Activated CD4-positive, alpha-beta T cell treated with anti-CD3 and anti-CD28 coated beads, Interleukin-2, amount 10 ng/mL, durations not matched to agents 7 days and 5 days (primary cell): ENCODE results near the gene PFN1. TPM values are rescaled to one million over a fixed set of nuclear protein-coding genes. Genes with fewer than 3 reads are reported as not detected.

Experiments used
- CTCF ChIA-PET: fragments of 350-600 bp; sonication (Branson Sonifier 250); formaldehyde crosslinking; loops from one replicate; lab custom pipeline; 2021; ENCODE audit warnings: antibody characterized with exemption; lab: Charles Lee
- POLR2A ChIA-PET: fragments of 350-600 bp; sonication (Branson Sonifier 250); formaldehyde crosslinking; loops from one replicate; lab custom pipeline; 2021; ENCODE audit warnings: antibody characterized with exemption; lab: Charles Lee
- DNase-seq: peaks from one replicate; pipeline ENCODE4 v3.0.0-alpha.2; 2020
- H3K27ac Mint-ChIP-seq: one replicate; pipeline ENCODE4 v1.8.0; 2021; ENCODE audit warnings: mild to moderate bottlenecking, moderate library complexity, mixed read lengths
- H3K27me3 Mint-ChIP-seq: one replicate; pipeline ENCODE4 v1.8.0; 2021; ENCODE audit warnings: mixed read lengths
- H3K36me3 Mint-ChIP-seq: one replicate; pipeline ENCODE4 v1.8.0; 2021; ENCODE audit warnings: low read depth, mixed read lengths
- H3K4me1 Mint-ChIP-seq: one replicate; pipeline ENCODE4 v1.8.0; 2021; ENCODE audit warnings: mixed read lengths
- H3K4me3 Mint-ChIP-seq: one replicate; pipeline ENCODE4 v1.8.0; 2021; ENCODE audit warnings: mild to moderate bottlenecking, moderate library complexity, mixed read lengths
- H3K9me3 Mint-ChIP-seq: one replicate; pipeline ENCODE4 v1.8.0; 2021; ENCODE audit warnings: mixed read lengths
- total RNA-seq, 2 experiments: library from RNA; stranded (reverse); gene quantifications; one replicate each; pipeline ENCODE4 v1.2.3, GENCODE V29; 2021

PFN1 gene
- total RNA-seq, 2 experiments from 2014 or later = 2,428 to 2,438 TPM

GRCh38 chr17:4949321-4950074 lies 1.2 kb upstream of the PFN1 start:
- Mint-ChIP-seq H3K36me3 (peaks cover 33% of the 10 kb centered on the region), H3K27me3 (no peaks in the 10 kb centered on the region), H3K9me3 (no peaks in the 10 kb centered on the region), H3K4me3 (peak overlapping the region; percentile 92), H3K27ac (peak overlapping the region; percentile 93), H3K4me1 (peaks cover 33% of the 10 kb centered on the region)
- DNase-seq = peak; percentile 83
- POLR2A ChIA-PET = interaction anchor here (1.0 to 6.2 kb wide), 3 partner anchors 10 to 18 kb away, joined by 3 to 44 read pairs (median 10); partner anchors contain the start of genes RNF167, SLC25A11 and SPAG7
- CTCF ChIA-PET = interaction anchor here (1.3 kb wide), 1 partner anchor 18 kb away, joined by 3 read pairs; the partner anchor contains the start of gene SPAG7

DNA sequence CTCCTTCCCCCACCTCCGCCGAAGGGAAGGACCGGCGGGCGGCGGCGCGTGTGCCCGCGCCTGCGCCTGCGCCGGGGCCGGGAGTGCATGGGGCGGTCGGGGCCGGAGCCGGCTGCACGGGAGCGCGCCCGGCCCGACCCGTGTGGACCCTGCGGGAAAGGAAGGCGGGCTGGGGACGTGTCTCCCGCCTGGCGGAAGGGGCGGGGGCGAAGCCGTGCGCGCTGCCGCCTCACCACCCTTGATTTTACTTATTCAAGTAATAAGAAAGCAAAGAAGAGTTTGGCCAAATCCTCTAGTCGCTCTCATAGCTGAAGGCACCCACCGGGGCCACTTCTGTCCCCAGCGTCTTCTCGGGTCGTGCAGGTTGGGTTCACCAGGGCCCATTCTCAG lies 596 bp upstream of the PFN1 start:
- no peaks in the 10 kb centered on the region for H3K27me3 Mint-ChIP-seq
- peak; percentile 80 for DNase-seq
- H3K36me3 Mint-ChIP-seq = peaks cover 39% of the 10 kb centered on the region
- H3K9me3 Mint-ChIP-seq = no peaks in the 10 kb centered on the region
- H3K4me1 Mint-ChIP-seq = peaks cover 37% of the 10 kb centered on the region
- ChIA-PET POLR2A (interaction anchor here (1.4 to 6.2 kb wide), 2 partner anchors 9 to 19 kb away, joined by 10 to 44 read pairs; partner anchors contain the start of genes RNF167, SLC25A11 and SPAG7), CTCF (no interaction called here)
- H3K4me3 Mint-ChIP-seq = peak overlapping the region; percentile 92
- peak overlapping the region; percentile 99 for H3K27ac Mint-ChIP-seq

- H3K4me1 Mint-ChIP-seq = peaks cover 47% of the 10 kb centered on the region
- peaks cover 47% of the 10 kb centered on the region for H3K36me3 Mint-ChIP-seq
- peak; percentile 78 for DNase-seq
- peak overlapping the region; percentile 92 for H3K4me3 Mint-ChIP-seq
- CTCF ChIA-PET = interaction anchor here (0.6 to 0.8 kb wide), 2 partner anchors 9 to 20 kb away, joined by 3 read pairs; partner anchors contain the start of gene SPAG7
- POLR2A ChIA-PET = interaction anchor here (1.0 to 6.2 kb wide), 2 partner anchors 14 to 20 kb away, joined by 3 to 44 read pairs; partner anchors contain the start of gene SPAG7
- H3K27me3 Mint-ChIP-seq = no peaks in the 10 kb centered on the region
- H3K9me3 Mint-ChIP-seq = no peaks in the 10 kb centered on the region
- H3K27ac Mint-ChIP-seq = peak overlapping the region; percentile 99
Measured at GRCh38 chr17:4947411-4948165, 742 bp downstream of the PFN1 start.

DNA sequence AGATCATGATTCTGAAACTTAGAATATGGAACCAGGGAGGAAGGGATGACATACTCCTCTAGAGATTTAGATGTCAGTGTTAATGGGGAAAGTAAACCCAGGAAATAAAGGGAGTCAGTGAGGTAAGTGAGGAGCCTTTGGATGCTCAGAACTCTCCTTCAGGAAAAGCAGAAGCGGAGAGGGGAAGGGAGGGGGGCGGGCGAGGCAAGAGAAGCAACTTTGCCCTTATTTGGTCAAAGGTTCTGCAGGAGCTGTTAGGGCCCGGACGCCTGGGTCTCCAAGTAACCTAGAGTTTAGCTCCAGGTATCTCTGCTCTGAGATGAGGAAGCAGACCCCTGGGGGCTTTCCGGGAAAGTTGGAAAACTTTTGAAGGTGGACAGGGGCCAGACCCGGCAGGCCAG lies 1.3 kb downstream of the PFN1 start:
- DNase-seq = no peak
- peaks cover 52% of the 10 kb centered on the region for H3K4me1 Mint-ChIP-seq
- no peaks in the 10 kb centered on the region for H3K9me3 Mint-ChIP-seq
- no peaks in the 10 kb centered on the region for H3K27me3 Mint-ChIP-seq
- peaks cover 52% of the 10 kb centered on the region for H3K36me3 Mint-ChIP-seq
- ChIA-PET CTCF (interaction anchor here (0.6 kb wide), 2 partner anchors 9 to 20 kb away, joined by 3 read pairs; partner anchors contain the start of gene SPAG7), POLR2A (interaction anchor here (1.0 to 6.2 kb wide), 2 partner anchors 15 to 21 kb away, joined by 3 to 44 read pairs; partner anchors contain the start of gene SPAG7)
- peak overlapping the region; percentile 92 for H3K4me3 Mint-ChIP-seq
- peak overlapping the region; percentile 99 for H3K27ac Mint-ChIP-seq

DNA sequence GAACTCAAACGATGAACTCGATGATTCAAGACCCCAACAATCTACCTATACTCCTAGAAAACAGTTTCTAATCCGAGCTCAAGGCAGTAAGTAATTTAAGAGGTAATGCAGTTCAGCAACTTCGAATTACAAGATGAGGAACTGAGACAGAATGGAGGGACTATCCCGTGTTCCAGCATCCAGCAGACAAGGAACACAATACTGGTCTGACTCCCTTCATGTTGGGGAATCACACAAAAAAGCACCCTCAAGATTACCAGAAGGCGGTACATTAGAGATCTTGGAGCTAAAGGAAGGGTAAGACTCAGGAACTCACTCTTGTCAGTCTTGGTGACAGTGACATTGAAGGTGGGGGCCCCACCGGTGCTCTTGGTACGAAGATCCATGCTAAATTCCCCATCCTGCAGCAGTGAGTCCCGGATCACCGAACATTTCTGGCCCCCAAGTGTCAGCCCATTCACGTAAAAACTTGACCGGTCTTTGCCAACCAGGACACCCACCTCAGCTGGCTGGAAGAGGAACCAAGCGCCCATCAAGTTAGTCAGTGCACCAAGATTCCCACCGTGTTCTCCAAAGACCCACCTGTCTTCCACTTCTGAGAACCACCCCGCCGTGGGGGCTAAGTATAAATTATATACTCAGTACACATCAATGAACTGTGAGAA lies 1.9 kb downstream of the PFN1 start:
- peaks cover 58% of the 10 kb centered on the region for H3K36me3 Mint-ChIP-seq
- H3K27ac Mint-ChIP-seq = peak overlapping the region; percentile 99
- POLR2A ChIA-PET = interaction anchor here (1.0 to 6.2 kb wide), 2 partner anchors 15 to 21 kb away, joined by 3 to 44 read pairs; partner anchors contain the start of gene SPAG7
- no peaks in the 10 kb centered on the region for H3K27me3 Mint-ChIP-seq
- CTCF ChIA-PET = interaction anchor here (0.6 kb wide), 1 partner anchor 21 kb away, joined by 3 read pairs; the partner anchor contains the start of gene SPAG7
- H3K9me3 Mint-ChIP-seq = no peaks in the 10 kb centered on the region
- DNase-seq = no peak
- H3K4me3 Mint-ChIP-seq = peak overlapping the region; percentile 92
- H3K4me1 Mint-ChIP-seq = peaks cover 52% of the 10 kb centered on the region

- ChIA-PET CTCF (interaction anchor here (0.9 kb wide), 1 partner anchor 22 kb away, joined by 3 read pairs; no protein-coding TSS in a partner anchor), POLR2A (interaction anchor here (6.2 kb wide), 1 partner anchor 22 kb away, joined by 44 read pairs; the partner anchor contains the start of gene SPAG7)
- H3K36me3 Mint-ChIP-seq = peaks cover 63% of the 10 kb centered on the region
- H3K4me1 Mint-ChIP-seq = peaks cover 46% of the 10 kb centered on the region
- peak overlapping the region; percentile 99 for H3K27ac Mint-ChIP-seq
- no peak for DNase-seq
- H3K4me3 Mint-ChIP-seq = peak overlapping the region; percentile 92
- H3K9me3 Mint-ChIP-seq = no peaks in the 10 kb centered on the region
- H3K27me3 Mint-ChIP-seq = no peaks in the 10 kb centered on the region
Measured at GRCh38 chr17:4945944-4946280, 2.4 kb downstream of the PFN1 start.

- no peaks in the 10 kb centered on the region for H3K27me3 Mint-ChIP-seq
- H3K4me3 Mint-ChIP-seq = peak overlapping the region; percentile 92
- peak; percentile 84 for DNase-seq
- H3K9me3 Mint-ChIP-seq = no peaks in the 10 kb centered on the region
- peaks cover 68% of the 10 kb centered on the region for H3K36me3 Mint-ChIP-seq
- H3K4me1 Mint-ChIP-seq = peaks cover 41% of the 10 kb centered on the region
- ChIA-PET POLR2A (interaction anchor here (6.2 kb wide), 1 partner anchor 22 kb away, joined by 44 read pairs; the partner anchor contains the start of gene SPAG7), CTCF (interaction anchor here (0.9 kb wide), 1 partner anchor 23 kb away, joined by 3 read pairs; no protein-coding TSS in a partner anchor)
- H3K27ac Mint-ChIP-seq = peak overlapping the region; percentile 99
Measured at GRCh38 chr17:4945176-4945943, 3.0 kb downstream of the PFN1 start.

DNA sequence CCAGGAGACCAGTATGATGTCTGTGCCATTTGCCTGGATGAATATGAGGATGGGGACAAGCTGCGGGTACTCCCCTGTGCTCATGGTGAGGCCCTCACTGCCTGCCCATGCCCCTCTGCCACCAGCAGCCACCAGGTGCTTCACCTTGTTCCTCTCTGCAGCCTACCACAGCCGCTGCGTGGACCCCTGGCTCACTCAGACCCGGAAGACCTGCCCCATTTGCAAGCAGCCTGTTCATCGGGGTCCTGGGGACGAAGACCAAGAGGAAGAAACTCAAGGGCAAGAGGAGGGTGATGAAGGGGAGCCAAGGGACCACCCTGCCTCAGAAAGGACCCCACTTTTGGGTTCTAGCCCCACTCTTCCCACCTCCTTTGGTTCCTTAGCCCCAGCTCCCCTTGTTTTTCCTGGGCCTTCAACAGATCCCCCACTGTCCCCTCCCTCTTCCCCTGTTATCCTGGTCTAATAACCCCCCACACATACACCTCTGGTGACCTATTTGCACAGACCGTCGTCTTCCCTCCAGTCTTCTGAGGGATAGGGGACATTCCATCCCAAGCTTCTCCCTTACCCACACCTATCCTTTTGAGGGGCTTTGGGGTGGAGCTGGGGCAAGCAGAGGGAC lies 3.7 kb downstream of the PFN1 start:
- ChIA-PET CTCF (interaction anchor here (0.9 kb wide), 1 partner anchor 24 kb away, joined by 3 read pairs; no protein-coding TSS in a partner anchor), POLR2A (interaction anchor here (6.2 kb wide), 1 partner anchor 23 kb away, joined by 44 read pairs; the partner anchor contains the start of gene SPAG7)
- H3K4me3 Mint-ChIP-seq = peak overlapping the region; percentile 92
- H3K36me3 Mint-ChIP-seq = peaks cover 72% of the 10 kb centered on the region
- H3K27me3 Mint-ChIP-seq = no peaks in the 10 kb centered on the region
- H3K27ac Mint-ChIP-seq = peak overlapping the region; percentile 99
- no peaks in the 10 kb centered on the region for H3K9me3 Mint-ChIP-seq
- peak; percentile 34 for DNase-seq
- H3K4me1 Mint-ChIP-seq = peaks cover 38% of the 10 kb centered on the region

GRCh38 chr17:4944163-4944553 lies 4.2 kb downstream of the PFN1 start:
- H3K36me3 Mint-ChIP-seq = peaks cover 73% of the 10 kb centered on the region
- peak; percentile 82 for DNase-seq
- peak overlapping the region; percentile 92 for H3K4me3 Mint-ChIP-seq
- H3K27me3 Mint-ChIP-seq = no peaks in the 10 kb centered on the region
- ChIA-PET POLR2A (interaction anchor here (0.7 to 6.2 kb wide), 2 partner anchors 13 to 24 kb away, joined by 3 to 44 read pairs; partner anchors contain the start of gene SPAG7), CTCF (no interaction called here)
- H3K27ac Mint-ChIP-seq = peak overlapping the region; percentile 99
- peaks cover 40% of the 10 kb centered on the region for H3K4me1 Mint-ChIP-seq
- H3K9me3 Mint-ChIP-seq = no peaks in the 10 kb centered on the region

DNA sequence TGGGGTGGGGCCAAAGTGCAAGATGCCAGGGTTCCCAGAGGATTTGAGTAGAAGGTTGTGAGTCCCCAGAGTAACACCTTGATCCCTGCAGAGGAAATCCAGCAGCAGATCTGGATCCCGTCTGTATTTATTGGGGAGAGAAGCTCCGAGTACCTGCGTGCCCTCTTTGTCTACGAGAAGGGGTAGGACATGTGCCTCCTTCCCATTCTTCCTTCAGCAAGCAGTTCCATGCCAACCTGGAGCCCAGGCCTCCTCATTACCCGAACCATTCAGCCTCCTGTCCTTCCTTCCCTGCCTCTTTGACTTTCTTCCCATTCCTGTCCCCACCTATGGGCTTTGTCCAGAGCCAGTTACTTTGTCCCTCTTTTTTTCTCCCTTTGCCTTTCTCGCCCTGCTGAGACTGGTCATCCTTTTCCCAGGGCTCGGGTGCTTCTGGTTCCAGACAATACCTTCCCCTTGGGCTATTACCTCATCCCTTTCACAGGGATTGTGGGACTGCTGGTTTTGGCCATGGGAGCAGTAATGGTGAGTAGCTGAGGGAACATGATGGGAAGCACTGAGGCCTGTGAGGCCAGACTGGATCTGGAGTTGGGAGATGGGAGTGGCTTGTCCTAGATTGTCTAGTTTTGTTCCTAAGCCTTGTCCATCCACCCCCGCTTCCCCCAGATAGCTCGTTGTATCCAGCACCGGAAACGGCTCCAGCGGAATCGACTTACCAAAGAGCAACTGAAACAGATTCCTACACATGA lies 5.4 kb downstream of the PFN1 start:
- Mint-ChIP-seq H3K27me3 (no peaks in the 10 kb centered on the region), H3K9me3 (no peaks in the 10 kb centered on the region), H3K27ac (peak overlapping the region; percentile 67), H3K4me1 (peaks cover 51% of the 10 kb centered on the region), H3K36me3 (peaks cover 83% of the 10 kb centered on the region), H3K4me3 (peak overlapping the region; percentile 92)
- no peak for DNase-seq
- CTCF ChIA-PET = no interaction called here
- POLR2A ChIA-PET = no interaction called here
